DMS 273 (cell line): ENCODE data around the gene ASS1.

Experiments
- DNase-seq: peaks from one replicate; lab custom pipeline; 2025; ENCODE audit not compliant: unreplicated experiment; lab: John Stamatoyannopoulos, UW

The ASS1 gene

DNA sequence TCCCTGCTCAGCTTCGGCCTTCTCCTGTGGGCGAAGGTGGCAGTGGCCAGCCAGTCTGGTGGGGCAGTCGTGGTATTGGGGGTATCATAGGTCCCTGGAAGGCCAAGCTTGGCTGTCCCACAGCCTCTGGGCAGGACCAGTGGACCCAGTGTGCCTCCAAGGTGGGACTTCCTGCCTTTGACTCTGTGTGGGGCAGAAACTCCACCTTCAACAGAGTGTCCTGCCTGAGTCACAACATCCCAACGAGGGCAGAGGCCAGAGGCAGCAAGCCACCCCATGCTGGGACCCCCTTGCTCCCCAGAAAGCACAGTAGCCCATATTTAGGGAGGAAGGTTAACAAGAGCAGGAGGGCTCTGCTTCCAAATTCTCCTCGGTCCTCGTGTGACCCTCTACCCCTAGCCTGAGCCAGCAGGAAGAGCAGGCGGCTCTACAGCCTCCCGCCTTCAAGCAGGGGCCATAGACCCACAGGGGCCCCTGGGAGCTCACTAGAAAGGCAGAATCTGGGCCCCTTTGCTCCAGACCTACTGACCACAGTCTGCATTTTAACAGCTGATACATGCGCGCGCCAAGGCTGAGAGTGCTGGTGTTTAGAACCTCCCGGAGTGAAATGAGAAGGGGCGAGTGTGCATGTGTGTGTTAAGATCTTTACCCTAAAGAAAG lies 83.0 kb downstream of the ASS1 start:
- DNase-seq: no peak

DNA sequence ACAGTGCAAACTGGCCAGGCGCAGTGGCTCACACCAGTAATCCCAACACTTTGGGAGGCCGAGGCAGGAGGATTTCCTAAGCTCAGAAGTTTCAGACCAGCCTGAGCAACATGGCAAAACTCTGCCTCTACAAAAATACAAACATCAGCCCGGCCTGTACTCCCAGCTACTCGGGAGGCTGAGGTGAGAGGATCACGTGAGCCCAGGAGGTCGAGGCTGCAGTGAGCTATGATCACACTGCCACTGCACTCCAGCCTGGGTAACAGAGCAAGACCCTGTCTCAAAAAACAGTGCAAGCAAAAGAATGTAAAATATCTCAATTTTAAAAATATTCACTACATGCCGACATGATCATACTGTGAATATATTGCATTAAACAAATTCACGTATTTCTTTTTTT lies 83.9 kb downstream of the ASS1 start:
- no peak for DNase-seq

DNA sequence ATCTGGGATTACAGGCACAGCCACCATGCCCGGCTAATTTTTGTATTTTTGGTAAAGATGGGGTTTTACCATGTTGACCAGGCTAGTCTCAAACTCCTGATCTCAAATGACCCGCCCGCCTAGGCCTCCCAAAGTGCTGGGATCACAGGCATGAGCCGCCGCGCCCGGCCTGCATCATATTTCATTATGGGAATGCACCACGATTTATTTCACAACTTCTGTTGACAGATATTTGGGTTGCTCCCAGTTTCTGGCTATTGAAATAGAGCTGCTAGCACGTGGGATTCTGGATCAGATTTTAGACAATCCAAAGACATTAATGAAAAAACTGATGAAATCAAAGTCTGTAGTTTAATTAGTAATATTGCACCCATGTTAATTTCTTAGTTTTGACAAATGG lies 86.2 kb downstream of the ASS1 start:
- peak; percentile 58 for DNase-seq

DNA sequence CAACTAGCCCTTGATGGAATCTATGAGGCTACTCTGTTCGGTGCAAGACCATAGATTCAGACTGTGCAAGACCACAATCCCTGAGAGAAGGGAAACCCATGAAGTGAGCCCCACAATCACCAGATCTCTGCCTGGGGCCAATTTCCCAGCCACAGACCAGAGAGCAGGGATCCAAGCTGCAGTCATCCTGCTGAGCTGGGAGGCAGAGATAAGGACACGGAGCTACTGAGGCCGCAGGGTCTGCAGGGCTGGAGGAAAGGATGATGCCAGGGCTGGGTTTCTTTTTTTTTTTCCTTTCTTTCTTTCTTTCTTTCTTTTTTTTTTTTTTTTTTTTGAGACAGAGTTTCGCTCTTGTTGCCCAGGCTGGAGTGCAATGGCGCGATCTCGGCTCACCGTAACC lies 86.9 kb downstream of the ASS1 start:
- DNase-seq: no peak

DNA sequence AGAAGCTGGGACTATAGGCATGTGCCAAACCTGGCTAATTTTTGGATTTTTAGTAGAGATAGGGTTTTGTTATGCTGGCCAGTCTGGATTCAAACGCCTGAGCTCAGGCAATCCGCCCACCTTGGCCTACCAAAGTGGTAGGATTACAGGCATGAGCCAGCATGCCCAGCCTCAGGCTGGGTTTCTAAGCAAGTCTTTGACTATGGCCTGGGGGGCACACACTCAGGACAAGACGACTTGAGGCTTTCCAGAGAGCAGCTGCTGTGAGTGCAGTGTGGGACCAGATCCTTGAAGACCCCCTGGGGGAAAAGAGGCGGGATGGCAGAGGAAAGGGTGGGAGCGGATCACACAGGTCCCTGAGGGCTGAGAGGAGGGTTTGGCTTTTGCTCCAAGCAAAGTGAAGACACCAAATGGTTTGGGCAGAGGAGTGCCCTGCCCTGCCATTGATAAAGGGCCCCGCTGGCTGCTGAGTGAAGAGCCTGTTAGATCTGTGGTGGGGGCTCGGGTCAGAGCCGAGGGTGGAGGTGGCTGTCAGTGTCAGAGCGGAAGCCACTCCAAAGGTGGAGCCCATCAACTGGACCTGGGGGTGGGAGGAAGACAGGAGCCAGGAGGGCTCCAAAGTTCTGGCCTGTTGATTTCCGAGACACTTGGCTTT lies 87.8 kb downstream of the ASS1 start:
- DNase-seq: peak; percentile 39

DNA sequence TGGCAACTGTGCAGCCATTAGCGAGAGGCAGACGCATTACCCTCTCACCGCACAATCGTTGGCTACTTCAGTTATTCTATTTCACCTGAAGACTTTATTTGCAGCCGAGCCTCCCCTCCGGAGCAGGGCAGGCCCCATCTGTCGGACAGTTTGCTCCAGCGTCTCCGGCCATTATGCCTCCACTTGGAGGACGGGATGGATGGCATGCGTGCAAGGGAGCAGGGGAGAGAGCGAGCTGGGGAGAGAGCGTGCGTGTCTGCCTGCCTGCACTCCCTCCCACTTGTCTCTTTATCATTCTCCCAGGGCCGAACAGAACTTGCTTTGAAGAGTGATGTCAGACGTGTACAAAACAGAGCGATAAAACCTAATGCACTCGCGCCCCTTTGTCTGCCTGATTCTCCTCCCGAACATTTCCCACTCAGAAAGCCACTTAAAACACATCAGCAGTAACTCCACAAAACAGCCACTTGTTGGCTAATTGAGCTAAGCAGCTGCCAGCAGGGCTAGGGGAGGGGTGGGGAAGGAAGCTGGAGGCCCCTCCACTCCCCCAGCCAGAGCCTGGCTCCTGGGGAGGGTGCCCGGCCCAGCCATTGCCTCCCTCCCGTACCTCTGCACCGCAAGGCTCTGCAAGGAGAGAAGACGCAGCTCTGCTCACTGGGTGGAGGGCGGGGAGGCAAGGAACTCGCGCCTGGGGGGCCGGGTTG lies 91.2 kb downstream of the ASS1 start:
- DNase-seq: peak; percentile 74

DNA sequence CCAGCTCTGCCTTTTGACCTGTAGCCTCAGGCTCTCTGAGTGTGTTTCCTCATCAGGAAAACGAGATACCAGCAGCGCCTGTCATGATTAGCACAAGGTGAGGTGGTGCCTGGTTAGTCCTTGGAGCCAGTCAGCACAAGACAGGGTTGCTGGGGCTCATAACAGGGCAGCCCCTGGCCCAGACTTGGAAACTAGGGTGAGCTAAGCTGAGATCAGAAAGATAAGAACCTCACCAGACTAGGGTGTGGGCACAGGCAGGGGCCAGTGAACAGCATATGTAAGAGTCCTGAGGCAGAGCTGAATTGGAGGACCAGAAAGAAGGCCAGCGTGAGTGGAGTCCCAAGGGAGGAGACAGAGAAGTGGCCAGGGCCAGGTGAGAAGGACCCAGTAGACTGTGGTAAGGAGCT lies 91.9 kb downstream of the ASS1 start:
- DNase-seq: no peak

DNA sequence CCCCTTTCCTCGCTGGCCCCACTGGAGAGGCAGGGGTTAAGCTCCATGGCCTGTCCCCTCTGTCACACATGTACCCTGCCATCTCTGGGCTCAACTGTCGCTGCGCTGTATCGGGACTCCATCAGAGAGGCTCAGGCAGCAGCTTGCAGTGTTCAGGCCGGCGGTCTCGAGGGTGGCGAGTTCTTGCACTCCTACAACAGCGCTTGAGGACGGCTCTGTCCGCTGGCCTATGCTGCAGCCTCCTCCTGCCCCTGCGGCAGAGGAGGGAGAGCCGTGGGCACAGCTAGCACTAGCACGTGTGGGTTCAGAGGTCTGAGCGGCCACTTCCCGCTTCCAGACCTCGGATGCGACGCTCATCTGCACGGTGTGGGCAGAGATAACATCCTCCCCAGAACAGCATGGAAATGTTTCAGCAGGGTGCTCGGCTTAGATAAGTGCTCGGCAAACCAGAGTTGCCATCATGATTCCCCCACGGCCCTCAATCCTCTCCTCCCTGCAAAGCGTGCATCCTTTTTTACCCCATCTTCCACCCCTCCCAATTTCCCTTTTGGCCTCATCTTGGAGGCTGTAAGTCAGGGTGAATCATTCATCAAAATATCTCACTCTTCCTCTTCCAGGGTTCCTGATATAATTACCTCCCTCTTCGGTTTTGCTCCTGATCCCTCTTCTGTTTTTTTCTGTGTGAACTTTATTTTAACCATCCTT lies 92.7 kb downstream of the ASS1 start:
- no peak for DNase-seq

DNA sequence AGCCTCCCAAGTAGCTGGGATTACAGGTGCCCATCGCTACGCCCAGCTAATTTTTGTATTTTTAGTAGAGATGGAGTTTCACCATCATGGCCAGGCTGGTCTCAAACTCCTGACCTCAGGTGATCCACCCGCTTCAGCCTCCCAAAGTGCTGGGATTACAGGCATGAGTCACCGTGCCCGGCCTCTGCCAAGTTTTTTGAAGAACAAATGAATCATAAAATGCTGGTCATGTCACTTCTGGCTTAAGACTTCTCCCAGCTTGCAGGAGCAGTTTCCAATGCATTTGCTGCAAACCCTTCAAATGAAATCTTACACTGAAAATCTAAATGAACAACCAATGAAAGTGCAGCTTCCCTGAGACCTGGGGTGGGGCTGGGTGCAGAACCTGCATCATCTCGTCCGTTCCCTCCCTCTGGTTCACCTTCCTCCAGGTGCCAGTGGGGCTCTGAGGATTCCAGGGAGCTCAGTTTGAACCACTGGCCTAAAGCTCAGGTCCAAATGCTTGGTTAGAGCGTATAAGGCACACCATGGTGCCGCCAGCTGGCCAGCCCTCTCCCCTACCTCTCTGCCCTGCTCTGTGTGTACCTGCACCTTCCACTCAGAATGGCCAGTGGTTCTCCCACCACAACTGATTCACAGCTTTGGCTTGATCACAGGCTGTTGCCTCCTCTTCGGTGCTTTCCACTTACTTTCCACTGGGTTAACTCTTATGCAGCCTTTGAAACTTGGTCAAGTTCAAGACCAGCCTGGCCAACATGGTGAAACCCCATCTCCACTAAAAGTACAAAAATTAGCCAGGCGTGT lies 94.9 kb downstream of the ASS1 start:
- no peak for DNase-seq

DNA sequence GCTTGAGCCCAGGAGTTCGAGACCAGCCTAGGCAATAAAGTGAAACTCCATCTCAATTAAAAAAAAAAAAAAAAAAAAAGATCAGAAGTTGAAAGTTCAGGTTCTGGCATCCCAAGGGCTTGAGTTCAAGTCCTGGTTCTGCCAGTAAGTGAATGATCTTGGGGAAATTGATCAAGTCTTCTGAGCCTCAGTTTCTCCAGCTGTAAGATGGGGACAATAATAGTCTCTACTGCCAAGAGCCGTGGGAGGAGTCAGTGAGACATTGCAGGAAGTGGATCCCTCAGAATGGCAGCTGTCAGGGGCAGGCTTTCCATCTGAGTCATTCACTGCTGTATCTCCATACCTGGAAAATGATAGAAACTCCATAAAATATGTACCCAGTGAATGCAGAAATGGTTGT lies 96.8 kb downstream of the ASS1 start:
- DNase-seq: no peak

DNA sequence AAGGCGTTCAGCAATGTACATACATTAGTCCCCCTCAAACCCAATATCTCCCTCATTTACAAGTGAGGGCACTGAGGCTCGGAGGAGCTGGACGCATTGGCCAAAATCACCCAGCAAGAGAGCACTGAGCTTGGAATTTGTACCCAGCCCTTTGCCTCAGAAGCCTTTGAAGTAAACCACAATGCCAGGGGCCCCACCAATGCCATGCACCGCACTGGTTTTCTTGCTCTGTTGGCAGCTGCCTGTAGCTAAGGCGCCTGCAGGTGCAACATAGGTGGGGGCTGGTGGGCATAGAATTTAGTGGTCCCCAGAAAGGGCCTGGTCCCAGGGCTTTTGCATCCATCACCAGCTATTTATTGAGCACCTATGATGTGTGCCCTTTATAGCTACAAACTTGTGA lies 97.3 kb downstream of the ASS1 start:
- no peak for DNase-seq

DNA sequence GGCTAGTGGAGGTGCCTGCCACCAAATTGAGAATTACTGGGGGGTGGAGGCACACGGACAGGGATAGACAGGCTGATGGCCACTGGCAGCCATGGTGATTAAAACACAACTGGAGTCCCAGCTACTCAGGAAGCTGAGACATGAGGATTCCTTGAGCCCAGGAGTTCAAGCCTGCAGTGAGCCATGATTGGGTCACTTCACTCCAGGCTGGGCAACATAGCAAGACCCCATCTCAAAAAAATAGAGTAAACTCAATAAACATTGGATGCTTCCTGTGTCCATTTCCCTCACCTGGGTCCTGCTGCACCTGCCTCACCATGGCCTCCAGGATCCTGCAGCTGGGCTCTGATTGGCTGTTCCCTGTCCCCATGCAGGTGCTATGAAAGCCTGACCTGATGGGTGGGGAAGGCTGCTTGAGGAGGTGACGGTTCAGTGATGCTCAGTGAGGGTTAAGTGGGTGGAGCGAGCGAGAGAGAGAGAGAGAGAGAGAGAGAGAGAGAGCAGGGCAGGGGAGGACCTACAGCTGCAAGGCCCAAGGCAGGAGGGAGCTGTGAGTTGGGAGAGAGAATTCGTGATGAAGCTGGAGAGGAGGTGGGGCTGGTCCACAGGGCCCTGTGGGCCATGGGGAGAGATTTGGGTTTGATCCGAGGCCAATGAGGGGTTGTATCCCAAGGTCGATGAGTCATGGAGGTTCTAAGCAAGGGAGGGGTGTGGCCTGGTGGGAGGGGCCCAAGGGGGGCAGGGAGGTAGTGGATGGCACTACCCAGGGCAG lies 97.9 kb downstream of the ASS1 start:
- DNase-seq: peak; percentile 25

DNA sequence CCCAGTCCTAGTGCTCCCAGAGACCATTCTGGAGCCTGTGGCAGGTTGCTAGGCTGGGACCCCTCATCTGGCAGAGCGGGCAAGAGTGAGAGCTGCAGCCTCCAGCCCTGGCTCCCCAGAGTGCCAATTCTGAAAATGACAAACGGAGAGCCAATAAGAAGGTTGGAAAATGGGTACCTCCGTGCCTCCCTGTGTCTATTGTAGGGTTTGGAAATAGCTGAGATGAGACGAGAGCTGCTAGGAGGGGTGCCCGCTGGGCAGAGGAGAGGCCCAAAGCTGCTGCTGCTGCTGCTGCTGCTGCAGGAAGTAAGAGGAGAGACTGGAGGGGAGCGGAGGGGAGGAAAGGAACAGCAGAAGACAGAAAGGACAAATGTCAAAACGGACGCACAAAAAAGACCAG lies 98.6 kb downstream of the ASS1 start:
- no peak for DNase-seq

DNA sequence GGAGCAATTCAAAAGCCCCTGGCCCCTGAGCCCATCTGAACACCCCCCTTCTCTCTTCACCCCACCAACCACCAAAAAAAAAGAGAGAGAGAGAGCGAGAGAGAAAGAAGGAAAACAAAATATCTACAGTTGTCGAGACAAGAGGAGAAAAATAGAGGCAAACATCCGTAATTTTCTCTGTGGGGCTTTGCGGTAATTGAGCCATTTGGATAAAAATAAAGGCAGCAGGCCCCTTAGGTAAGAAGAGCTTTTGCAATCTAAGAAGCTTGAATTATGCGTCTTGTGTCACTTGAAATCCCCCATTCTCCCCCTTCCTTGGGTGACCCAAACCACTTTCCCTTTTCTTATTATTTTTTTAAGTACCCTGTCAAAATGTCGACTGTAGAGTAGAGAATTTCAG lies 99.1 kb downstream of the ASS1 start:
- no peak for DNase-seq

DNA sequence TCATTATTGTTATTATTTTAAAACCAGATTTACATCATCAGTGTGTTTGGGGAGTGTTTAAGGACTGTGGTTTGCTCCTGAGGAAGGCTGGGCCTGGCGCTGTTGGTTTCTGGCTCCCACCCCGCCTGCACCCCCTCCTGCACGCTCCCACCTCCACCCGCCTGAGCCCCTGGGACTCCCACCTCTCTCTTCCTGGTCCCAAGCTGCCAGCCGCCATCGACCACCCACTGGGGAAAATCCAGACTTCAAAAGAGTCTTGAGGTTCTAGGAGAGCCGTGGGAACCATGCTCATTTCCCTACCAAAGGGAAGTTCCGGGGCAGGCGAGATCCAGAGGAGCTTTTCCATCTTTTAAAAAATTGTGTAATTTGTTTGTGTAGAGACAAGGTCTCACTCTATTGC lies 99.6 kb downstream of the ASS1 start:
- DNase-seq: no peak

DNA sequence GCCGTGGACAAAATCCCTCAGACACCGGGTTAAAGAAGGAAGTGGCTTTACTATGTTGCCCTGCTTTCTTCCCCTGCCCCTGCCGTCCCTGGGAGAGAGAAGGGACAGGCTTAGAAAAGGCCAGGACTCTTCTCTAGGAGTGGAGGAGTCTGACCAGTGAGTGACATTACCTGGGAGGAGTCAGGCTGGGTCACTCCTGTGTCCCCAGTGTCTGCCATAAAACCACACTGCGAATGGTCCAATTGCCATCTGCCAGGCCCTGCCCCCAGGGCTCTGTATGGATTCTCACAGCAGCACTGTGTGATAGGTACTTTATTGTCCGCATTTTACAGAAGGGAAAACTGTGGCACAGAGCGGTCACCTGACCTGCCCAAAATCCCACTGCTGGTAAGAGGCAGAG lies 103.3 kb downstream of the ASS1 start:
- no peak for DNase-seq

DNA sequence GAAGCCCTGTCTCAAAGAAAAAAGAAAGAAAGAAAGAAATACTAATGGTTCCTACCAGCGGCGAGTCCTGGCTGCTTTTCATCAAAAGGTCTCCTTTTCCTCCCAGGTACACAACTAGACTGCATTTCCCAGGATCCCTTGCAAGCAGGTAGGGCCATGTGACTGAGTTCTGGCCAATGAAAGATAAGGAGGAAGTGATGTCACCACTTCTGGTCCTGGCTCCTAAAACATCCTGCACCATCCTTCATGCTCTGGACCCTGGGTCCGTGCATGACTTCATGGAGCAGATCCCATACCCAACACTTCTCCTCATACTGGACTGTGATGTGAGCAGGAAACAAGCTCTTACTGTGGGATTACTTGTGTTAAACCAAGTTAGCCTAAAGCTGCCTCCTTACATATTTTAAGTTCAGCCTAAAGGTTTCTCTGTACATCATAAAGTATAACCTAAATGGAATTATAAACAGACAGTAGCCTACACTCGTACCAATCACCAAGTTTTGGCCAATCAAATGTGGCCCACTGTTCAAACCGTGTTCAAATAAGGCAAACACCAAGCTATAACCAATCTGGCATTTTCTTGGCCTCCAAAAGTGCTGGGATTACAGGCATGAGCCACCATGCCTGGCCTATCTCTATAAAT lies 104.5 kb downstream of the ASS1 start:
- peak; percentile 54 for DNase-seq
